ENCODE data around the gene URB2.

The URB2 gene

DNA sequence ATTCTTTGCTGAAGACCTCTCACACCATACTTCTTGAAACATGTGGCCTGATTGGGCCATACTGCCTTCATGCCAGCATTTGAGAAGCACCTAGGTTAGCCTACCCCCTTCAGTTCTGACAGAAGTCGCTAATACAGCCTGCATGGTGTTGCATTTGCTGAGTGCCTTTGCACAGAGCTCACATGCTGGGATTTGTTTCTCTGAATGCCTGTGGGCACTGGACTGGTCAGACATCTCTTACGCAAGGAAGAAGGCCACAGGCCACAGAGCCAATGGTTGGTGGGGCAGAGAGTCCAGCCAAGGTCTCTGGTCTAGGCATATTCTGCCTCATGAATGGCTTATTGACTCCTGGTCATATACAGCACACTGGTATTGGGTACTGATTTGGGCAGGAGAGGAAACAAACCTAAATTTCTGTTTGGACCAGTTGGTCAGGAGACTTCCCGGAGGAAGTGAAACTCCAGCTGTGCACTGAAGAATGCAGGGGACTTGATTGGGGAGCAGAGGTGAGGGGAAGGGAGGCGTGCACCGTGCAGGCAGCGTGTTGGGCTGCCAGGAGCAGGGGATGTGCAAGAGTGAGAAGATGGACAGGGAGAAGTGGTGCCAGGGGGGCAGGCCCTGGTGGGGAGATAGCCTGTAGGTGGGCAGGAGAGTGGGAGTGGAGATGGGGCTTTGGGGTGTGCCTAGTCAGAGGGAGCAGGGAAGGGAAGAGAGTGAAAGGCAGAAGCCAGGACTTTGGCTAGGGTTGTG, 18.1 kb downstream of the URB2 start:
- no peak for DNase-seq (ENCODE audit: low spot score)

DNA sequence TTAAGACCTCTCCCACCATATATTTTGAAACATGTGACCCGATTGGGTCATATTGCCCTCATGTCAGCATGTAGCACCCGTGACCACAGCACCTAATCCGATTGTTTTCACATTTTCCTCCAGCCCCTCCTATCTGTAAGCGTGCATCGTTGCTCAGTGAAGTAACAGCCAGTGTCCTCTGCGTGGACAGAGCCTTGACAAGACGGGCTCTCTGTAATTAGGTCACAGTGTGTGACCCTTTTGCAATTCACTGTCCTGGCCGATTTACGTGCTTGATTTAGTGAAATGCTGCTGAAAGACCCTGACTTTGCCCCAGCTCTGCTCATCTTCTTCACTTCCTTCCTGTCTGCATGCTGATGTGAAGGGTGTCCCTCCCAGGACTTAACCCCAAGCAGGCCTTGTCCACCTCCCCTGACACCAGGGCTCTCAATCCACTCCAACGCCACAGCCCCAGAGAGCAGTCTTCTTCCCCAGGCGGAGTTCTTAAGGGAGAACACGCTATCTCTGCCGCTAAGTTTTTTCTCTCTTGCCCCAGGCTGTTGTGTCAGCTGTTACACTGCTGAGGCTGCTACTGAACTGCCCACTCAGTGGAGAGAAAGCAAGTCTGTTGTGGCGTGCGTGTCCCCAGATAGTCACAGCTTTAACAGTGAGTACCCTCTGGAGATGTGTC, 19.4 kb downstream of the URB2 start:
- no peak for DNase-seq (ENCODE audit: low spot score)

DNA sequence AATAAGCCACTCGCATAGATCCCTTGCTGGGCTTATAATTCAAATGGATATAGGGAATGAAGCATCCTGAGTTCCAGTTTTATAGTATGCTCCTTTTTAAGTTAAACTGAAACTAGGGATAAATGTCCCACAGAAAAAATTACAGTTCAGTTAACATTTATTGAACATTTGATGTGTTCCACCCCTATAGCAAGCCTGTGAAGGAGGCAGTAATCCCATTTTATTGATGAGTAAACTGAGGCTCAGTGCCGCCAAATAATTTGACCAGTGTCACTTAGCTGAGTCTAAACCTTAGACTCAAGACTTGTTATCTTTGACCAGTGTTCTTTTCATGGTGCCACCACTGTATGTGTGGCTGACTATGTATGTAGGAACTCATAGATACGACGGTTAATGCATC, 22.4 kb downstream of the URB2 start:
- no peak for DNase-seq (ENCODE audit: low spot score)

DNA sequence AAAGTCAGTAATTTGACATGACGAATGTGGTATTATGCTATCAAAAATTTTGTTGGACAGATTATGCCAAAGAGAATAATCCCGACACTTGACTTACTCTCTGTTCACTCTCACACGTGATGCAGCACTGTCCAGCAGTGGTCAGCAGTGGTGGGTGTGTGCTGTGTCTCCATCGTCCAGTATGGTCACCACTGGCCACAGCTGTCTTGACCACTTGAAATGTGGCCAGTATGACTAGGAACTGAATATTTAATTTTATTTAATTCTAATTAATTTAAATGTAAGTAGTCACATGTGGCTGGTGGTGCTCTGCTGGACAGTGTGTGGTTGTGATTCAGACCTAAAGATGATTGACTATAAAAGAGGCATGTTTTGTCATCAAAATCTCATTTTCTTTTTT, 24.0 kb downstream of the URB2 start:
- DNase-seq (ENCODE audit: low spot score), result no peak

DNA sequence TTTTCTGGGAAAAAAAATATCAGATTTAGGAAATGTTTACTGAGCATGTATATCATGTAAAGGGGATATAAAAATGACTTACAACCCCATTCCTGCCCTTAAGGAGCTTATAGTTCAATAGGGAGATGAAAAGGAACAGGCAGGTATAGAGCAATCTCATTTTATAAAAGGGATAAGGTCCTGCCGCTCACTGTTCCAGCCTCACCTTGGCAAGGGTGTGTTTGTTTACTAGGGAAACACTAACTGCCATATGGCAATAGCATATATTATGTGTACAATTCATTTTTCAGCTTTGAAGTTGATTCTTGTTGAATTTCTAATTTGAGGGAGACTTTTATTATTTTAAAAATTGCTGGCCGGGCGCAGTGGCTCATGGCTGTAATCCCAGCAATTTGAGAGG, 25.5 kb downstream of the URB2 start:
- DNase-seq (ENCODE audit: low spot score), result no peak

DNA sequence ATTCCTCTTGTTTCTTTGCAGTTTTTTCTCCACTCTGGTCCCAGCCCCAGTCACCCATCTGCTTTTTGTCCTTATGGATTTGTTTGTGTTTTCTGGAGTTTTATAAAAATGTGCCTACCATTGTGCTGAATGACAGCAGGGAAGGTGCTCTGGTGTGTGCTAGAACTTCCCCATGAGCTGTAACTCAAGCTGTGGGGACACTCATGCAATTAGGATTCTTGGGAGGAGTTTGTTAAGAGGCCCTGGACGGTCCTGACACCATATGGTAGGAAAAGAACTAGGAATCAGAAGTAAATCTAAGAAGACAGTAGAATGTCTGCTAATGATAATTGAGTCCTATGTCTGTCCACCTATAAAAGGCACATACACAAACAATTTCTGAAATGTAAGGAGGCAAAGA, 27.4 kb downstream of the URB2 start:
- DNase-seq (ENCODE audit: low spot score), result no peak

DNA sequence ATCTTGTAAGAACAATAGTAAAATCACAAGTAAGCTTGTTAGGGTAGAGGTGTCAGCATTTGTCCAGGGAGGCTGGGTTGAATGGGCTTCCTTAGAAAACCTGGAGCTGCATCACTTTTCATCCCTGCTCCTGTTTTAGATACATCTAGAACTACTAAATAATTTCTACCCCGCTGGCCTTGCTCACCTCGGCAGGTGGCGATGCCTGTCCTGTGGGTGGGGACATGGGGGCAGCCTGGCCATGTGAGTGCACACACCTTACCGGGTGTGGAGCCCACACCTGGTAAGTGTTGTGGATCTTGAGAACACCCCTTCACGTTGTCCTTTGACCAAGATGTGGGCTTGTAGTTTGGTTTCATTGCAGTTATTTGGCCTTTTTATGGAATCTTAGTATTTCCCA, 29.7 kb downstream of the URB2 start:
- no peak for DNase-seq (ENCODE audit: low spot score)

DNA sequence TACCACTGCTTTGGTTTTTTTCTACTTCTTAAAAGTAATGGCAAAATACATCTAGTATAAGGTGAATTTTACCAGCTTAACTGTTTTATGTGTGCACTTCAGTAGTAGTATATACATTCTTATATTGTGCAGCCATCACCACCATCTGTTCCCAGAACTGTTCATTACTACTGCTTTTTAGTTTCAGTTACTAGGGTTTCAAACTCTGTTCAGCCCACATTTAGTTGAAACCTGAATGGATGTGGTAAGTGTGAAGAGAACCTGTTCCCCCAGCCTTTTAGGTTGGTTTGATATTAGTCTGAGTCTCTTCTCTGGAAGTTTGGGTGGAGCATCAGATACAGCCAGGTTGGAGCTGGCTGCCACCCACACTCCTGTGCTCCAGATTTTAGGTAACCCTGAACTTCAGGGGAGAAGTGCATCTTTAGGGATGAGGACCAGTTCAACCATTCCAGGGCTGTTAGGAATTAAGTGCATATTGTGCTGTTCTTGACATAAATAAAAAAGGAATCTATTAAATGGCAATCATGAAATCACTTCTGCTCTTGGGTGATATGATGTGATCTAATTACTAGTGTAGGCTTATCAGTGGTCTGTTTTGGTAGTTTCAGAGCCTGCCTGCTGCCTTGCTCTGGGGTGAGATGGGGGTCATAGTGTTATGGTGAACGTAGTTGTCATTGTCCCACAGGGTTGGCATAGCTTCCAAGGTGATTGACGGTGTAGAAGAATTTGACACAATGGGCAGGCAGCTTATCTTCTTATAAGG, 32.1 kb downstream of the URB2 start:
- no peak for DNase-seq (ENCODE audit: low spot score)

DNA sequence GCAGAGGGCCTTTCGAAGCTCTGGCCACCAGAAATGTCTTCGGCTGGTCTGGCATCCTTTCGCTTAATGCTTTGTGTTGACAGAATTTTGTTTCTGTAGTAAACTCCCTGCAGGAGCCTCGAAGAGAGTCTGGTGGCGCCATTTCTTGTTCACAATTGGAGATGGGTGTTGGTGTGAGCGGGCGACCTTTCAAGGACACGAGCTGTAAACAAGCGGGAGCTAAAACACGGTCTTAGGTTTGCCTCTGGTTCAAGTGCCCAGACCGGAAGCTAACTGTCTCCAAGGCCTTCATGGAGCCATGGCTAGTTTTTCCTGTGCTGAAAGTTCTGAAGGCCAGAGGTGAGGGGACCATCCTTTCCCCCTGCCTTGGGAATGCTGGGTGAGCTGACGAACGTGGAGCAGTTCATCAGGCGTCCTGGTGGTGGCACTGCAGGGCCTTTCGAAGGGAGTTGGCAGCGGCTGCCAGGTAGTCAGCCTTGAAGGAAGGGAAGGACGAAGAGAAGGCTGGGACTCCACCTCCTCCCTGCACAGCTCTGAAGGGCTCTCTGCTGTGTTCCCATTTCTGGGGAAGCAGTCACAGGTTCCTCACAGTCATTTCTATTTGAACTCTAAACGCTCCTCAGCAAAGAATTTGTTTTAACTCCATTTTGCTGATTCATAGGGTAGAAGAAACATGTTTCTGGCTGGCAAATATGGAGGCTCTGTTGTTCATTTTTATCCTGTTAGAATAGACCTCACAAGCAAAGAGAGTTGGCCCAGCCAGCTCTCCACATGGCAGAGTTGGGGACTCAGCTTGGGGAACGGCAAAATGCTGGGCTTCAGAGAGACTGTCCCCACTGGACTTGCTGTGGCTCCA, 35.2 kb downstream of the URB2 start:
- DNase-seq (ENCODE audit: low spot score), result peak; percentile 62

DNA sequence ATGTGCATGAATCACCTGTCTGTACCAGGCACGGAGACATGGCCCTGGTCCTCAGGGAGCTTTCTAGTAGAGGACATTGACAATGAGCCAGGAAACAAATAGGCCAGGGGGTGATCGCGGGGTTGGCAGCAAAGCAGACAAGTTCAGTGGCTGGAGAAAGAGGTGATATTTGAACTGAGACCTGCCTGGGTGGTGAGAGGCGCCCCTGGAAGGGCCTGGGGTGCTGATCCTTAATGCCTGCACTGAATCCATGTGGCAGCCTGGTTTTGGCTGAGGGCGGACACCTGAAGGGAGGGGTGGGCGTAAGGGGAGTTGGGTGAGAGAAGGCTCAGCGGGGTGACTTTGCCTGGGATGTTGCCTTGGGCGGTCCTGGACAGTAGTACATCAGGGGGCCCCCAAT, 35.9 kb downstream of the URB2 start:
- no peak for DNase-seq (ENCODE audit: low spot score)

DNA sequence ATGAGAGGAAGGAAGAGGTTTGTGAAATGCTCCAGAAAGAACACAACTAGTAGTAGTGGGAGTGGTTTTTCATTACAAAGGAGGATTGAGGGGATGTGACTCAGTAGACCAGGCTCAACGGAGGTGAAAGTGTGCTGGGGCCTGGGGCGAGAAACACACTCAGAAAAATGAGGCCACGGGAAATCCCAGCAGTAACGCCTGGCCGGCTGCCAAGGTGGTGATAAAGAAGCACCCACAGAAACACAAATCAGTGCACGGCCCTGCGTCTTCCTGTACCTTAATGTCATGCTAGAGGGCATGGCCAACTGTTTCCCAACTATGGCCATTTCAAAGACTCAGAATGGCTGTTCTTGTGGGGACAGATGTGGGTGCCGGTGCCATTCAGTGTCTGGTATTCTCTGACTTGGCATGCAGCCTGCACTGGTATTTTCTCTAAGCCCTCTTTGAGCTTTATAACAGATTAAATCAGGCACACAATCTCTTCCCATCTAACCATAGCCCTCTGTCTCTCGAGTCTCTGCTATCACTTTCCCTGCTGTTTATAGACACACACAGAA, 38.2 kb downstream of the URB2 start:
- DNase-seq (ENCODE audit: low spot score), result no peak

DNA sequence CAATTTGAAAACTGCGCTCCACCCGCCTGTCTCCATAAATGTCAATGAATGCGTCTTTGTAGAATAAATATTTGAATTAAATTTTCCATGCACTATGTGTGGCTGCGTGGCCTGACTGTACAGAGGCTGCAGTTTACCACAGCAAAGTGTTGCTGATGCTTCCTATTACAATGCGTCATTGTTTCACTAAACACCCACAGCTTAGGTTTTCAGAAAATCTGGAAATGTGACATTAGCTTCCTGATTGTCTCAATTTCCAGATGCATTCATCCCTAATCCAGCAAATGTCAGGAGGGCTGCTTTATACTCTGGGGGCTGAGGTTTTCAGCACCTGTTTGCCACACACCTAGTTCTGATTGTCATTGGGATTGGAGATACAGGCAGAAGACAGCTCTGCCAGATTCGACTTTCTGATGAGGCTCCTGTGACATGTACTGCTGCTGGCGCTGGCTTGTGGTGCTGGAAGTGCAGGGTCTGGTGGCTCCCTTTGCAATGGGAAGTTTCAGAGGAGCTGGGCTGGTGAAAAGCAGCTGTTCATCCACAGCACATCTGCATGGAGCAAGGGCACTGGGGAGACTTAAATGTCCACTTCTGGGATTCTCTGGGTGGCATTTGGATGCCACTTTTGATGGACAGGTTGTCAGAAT, 40.0 kb downstream of the URB2 start:
- DNase-seq (ENCODE audit: low spot score), result no peak

DNA sequence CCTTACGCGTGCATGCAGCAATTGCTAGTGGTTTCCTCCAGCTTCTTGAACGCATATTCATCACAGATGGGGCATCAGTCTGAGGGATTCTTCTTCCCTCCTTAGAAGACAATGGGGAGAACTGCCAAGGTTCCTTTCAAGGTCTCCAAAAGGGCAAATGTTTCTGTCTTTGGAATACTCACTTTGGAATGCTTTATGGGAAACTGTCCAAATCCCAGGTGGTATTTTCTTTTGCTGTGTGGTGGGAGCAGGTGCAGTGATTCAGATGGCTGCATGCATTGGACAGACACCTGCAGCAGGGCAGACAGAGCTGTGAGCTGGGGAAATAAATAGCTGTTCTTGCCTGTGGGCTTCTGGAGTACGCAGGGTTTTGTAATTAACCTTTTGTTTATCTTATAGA, 40.5 kb downstream of the URB2 start:
- DNase-seq (ENCODE audit: low spot score), result no peak

DNA sequence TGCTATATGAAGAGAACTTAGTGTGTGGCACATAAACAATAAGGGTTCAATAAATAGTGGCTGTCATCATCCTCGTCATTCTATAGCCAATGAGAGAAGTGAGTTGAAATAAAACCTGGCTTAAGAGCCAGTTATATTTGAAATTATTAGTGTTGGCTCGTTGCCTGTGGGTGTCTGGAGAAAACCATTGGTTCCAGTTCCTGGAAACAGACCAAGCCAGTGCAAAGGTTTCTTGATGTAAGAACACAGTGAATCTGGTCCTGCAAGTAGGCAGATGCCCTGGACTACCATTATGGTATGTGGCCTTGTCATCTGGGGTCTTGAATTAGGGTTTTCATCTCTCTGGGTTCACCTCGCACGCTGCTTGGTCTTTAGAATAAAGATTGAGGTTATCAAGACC, 43.3 kb downstream of the URB2 start:
- no peak for DNase-seq (ENCODE audit: low spot score)

DNA sequence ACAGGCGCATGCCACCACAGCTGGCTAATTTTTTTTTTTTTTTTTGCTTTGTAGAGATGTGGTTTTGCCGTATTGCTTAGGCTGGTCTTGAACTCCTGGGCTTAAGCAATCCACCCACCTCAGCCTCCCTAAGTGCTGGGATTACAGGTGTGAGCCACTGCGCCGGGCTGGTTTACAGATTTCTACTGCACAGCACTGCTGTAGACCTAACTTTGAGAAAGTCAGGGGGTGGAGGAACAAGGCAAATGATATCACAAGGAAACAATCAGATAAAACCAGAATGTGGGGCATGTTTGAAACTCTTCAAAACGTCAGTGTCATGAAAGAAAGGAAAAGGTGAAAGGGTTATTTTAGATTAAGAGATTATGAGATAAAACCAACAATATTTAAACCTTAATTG, 45.3 kb downstream of the URB2 start:
- no peak for DNase-seq (ENCODE audit: low spot score)

DNA sequence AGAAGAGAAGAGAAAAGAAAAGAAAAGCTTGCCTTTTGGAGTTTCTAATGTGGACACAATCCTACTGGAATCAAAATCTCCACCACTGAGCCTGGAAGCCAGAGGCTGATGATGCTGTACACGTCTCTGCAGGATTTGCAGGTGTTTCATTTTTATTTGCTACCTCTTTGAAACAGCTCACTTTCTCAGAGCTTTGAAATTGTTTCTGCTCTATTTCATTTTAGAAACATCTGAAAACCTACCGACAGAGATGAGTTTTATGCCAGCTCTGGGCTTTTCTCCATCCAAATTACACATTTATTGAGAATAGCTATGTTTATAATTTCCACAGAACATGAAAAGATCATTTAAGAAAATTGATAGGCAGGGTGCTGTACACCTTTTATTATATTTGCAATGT, 46.2 kb downstream of the URB2 start:
- no peak for DNase-seq (ENCODE audit: low spot score)

DNA sequence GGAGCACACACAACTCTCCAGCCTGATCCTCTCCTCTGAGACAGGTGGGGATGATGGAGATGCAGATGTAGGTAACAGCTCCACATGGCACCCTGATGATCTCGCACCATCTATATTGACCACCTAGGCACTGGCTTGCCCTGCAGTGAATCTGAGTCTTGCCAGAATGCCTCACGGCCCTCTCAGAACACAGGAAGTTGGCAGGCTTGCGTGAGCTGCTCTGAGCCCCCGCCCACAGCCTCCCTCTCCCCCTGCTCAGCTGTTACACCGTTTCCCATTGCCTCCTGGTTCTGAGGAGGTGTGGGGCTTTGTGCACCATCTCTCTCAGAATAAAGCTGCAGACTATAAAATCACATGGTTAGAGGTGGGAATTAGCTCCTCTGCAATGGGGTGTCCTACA, 48.0 kb downstream of the URB2 start:
- no peak for DNase-seq (ENCODE audit: low spot score)

DNA sequence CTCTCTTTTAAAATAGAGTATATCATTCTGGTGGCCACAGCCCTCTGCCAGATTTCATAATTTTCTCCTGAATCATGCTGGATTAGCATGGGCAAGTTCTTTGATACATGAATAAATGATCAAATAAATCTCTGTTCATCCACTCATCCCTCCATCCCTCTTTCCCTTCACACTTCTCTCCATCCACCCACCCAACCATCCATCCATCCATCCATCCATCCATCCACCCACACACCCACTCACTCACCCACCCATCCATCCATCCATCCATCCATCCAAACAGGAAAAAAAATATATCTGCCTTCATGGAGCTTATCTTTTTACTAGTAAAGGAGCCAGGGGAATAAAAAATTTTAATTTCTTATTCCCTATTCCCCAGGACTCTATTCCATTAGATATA, 49.3 kb downstream of the URB2 start:
- no peak for DNase-seq (ENCODE audit: low spot score)

DNA sequence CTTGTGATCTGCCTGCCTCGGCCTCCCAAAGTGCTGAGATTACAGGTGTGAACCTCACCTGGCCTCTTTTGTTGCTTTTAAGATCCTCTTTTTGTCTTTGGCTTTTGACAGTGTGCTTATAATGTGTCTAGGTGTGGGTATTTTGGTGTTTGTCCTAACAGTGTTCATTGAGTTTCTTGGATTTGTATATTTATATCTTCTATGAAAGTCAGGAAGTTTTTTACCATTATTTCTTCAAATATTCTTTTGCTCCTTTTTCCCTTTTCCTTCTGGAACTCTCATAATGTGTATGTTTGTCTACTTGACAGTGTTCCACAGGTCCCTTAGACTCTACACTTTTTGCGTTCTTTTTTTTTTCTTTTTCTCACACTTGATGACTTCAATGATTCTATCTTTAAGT, 59.1 kb downstream of the URB2 start:
- no peak for DNase-seq (ENCODE audit: low spot score)

DNA sequence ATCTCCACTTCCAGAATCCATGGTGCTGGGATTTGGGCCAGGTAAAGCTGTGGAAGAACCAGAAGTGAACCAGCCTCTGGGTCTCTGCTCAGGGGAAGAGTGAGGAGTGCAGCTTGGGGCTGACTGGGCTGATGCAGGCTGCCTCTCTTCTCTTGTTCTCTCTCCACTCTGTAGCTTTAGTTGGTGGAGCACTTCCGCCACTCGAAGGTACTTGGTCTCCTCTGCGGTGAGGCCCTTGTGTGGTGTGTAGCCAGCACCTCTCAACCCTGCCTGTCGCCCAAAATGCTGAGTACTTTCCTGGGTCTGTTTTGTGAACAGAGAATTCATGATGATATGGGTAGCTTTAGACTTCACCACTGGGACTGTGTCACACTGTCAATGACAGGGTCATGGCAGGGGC, 63.2 kb downstream of the URB2 start:
- no peak for DNase-seq (ENCODE audit: low spot score)

DNA sequence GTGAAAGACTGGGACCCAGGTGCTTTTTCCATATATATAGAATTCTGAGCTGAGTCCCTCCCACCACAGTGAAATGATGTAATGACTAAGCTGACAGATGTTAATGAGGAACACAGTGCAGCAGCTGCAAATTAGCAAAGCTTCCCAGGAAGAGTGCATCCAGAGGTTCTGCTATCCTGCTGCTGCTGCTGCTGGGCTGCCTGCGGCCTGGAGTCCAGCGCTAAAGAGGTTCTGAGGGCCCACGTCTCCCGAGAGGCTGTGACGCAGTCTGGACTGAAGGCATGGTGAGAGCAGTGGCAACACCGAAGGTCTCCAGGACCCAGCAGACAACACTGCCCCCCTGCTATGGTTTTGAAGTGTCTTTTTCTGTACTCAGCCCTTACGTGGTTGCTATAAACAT, 63.9 kb downstream of the URB2 start:
- no peak for DNase-seq (ENCODE audit: low spot score)

Measured in SK-N-DZ (cell line).